HCT116 (cell line): ENCODE results near the gene CHL1. TPM values are rescaled to one million over a fixed set of nuclear protein-coding genes. Genes with fewer than 3 reads are reported as not detected.

Experiments
- ATAC-seq: fragments of 200-7000 bp; cut with Tn5 transposase; 2 replicates; pipeline ENCODE4 v1.9.1; 2020; ENCODE audit warnings: mild to moderate bottlenecking, moderate library complexity
- BruUV-seq: library from RNA; stranded (reverse); fragments of 400-500 nt; replicated peaks from 2 replicates; lab custom pipeline; 2021; lab: Mats Ljungman, UMichigan
- CTCF ChIA-PET: fragments of 300-600 bp; sonication (Branson Sonifier 250); formaldehyde crosslinking; loops from one replicate; lab custom pipeline; 2021; ENCODE audit warnings: antibody characterized with exemption; lab: Charles Lee
- POLR2A ChIA-PET: fragments of 300-600, 350-600 bp; sonication (Branson Sonifier 250); formaldehyde crosslinking; loops from one replicate; lab custom pipeline; 2021; ENCODE audit warnings: antibody characterized with exemption; lab: Charles Lee
- RAD21 ChIA-PET, 2 experiments: fragments of 300-600 bp; sonication (Branson Sonifier 250); formaldehyde crosslinking; loops; one replicate each; lab custom pipeline; 2023; ENCODE audit warnings: low total read pairs in 2 of 2; ENCODE audit not compliant: uncharacterized antibody in 2 of 2, unreplicated experiment in 2 of 2, low non-redundant PET in 1 of 2; lab: Charles Lee
- DNase-seq: peaks from one replicate; pipeline ENCODE4 v3.0.0-alpha.2; 2010; ENCODE audit warnings: low read depth, low spot score
- H2AFZ ChIP-seq: fragments of 200-600 bp; shearing (Covaris generic), sonication (generic); 2 replicates; pipeline ENCODE4 v1.6.1; 2017; ENCODE audit warnings: low read depth, mixed run types, mixed read lengths, antibody characterized with exemption, low read length; ENCODE audit not compliant: poor library complexity, severe bottlenecking
- H3K27ac ChIP-seq: 2 replicates; pipeline ENCODE4 v1.5.1; 2012; ENCODE audit warnings: low read depth, low read length
- H3K27me3 ChIP-seq: fragments of 200-600 bp; sonication (generic); 2 replicates; pipeline ENCODE4 v1.6.1; 2016; ENCODE audit warnings: mixed run types, low read length, mixed read lengths; ENCODE audit not compliant: insufficient read depth
- H3K36me3 ChIP-seq, 2 experiments: fragments of 200-500 bp in 1 of 2; fragments of 200-600 bp in 1 of 2; sonication (Bioruptor generic) in 1 of 2; sonication (generic) in 1 of 2; 2 replicates each; pipeline versions ENCODE4 v1.5.1 to v1.6.1; 2014 to 2016; ENCODE audit warnings: low read length in 2 of 2, inconsistent platforms in 1 of 2, mixed read lengths in 1 of 2, mixed run types in 1 of 2; ENCODE audit not compliant: insufficient read depth in 2 of 2, control insufficient read depth in 1 of 2
- H3K4me1 ChIP-seq, 2 experiments: fragments of 200-600 bp in 1 of 2; sonication (generic) in 1 of 2; 2 replicates each; pipeline versions ENCODE4 v1.5.1 to v1.6.1; 2012 to 2017; ENCODE audit warnings: low read length in 2 of 2, inconsistent platforms in 1 of 2, mild to moderate bottlenecking in 1 of 2, mixed read lengths in 1 of 2, mixed run types in 1 of 2, moderate library complexity in 1 of 2; ENCODE audit not compliant: insufficient read depth in 2 of 2, control insufficient read depth in 1 of 2
- H3K4me2 ChIP-seq: fragments of 200-600 bp; sonication (generic); 2 replicates; pipeline ENCODE4 v1.6.1; 2017; ENCODE audit warnings: mixed run types, low read length, mixed read lengths
- H3K4me3 ChIP-seq, 2 experiments: fragments of 200-600 bp in 1 of 2; sonication (generic) in 1 of 2; replicated peaks in 1 of 2; 2 replicates each; pipeline ENCODE4 v1.5.1; 2011 to 2016; ENCODE audit warnings: low read length in 2 of 2, control low read depth in 1 of 2, low read depth in 1 of 2, mild to moderate bottlenecking in 1 of 2, mixed read lengths in 1 of 2, mixed run types in 1 of 2
- H3K79me2 ChIP-seq: fragments of 200-600 bp; sonication (generic); 2 replicates; pipeline ENCODE4 v1.6.1; 2017; ENCODE audit warnings: mild to moderate bottlenecking, mixed run types, low read length, moderate library complexity, mixed read lengths; ENCODE audit not compliant: insufficient read depth
- H3K9ac ChIP-seq: fragments of 200-600 bp; sonication (generic); 2 replicates; pipeline ENCODE4 v1.6.1; 2016; ENCODE audit warnings: low read length, mixed read lengths
- H3K9me2 ChIP-seq: fragments of 200-600 bp; sonication (generic), shearing (Covaris generic); 2 replicates; pipeline ENCODE4 v1.6.1; 2017; ENCODE audit warnings: mixed run types, mild to moderate bottlenecking, moderate library complexity; ENCODE audit not compliant: insufficient read depth
- H3K9me3 ChIP-seq, 2 experiments: fragments of 200-500 bp in 1 of 2; fragments of 200-600 bp in 1 of 2; sonication (Bioruptor generic) in 1 of 2; sonication (generic) in 1 of 2; 2 replicates each; pipeline ENCODE4 v1.6.1; 2014 to 2017; ENCODE audit warnings: low read length in 2 of 2, mixed read lengths in 2 of 2, inconsistent platforms in 1 of 2, low read depth in 1 of 2, mild to moderate bottlenecking in 1 of 2, mixed run types in 1 of 2, moderate library complexity in 1 of 2; ENCODE audit not compliant: control insufficient read depth in 1 of 2, insufficient read depth in 1 of 2
- H4K20me1 ChIP-seq: fragments of 200-600 bp; sonication (generic), shearing (Covaris generic); 2 replicates; pipeline ENCODE4 v1.6.1; 2017; ENCODE audit warnings: mixed run types, mild to moderate bottlenecking, moderate library complexity; ENCODE audit not compliant: insufficient read depth
- CBX3 ChIP-seq: IDR thresholded peaks from 2 replicates; pipeline ENCODE4 v1.6.1; 2012; ENCODE audit warnings: low read depth
- ELF1 ChIP-seq: IDR thresholded peaks from 2 replicates; pipeline ENCODE4 v1.6.1; 2012; ENCODE audit warnings: low read depth, borderline replicate concordance
- EZH2phosphoT487 ChIP-seq: fragments of 200-600 bp; IDR thresholded peaks from 2 replicates; pipeline ENCODE4 v1.6.1; 2018; ENCODE audit warnings: antibody characterized with exemption, borderline replicate concordance
- JUND ChIP-seq: IDR thresholded peaks from 2 replicates; pipeline ENCODE4 v1.6.1; 2012
- MAX ChIP-seq: IDR thresholded peaks from 2 replicates; pipeline ENCODE4 v1.6.1; 2012
- POLR2A ChIP-seq: IDR thresholded peaks from 2 replicates; pipeline ENCODE4 v1.7.0; 2011; ENCODE audit warnings: borderline replicate concordance; ENCODE audit not compliant: insufficient read depth, insufficient read length; ENCODE audit errors: extremely low read depth
- POLR2AphosphoS5 ChIP-seq: IDR thresholded peaks from 2 replicates; pipeline ENCODE4 v1.6.1; 2011; ENCODE audit warnings: mild to moderate bottlenecking, low read depth, low read length, moderate library complexity
- RAD21 ChIP-seq: IDR thresholded peaks from 2 replicates; pipeline ENCODE4 v1.6.1; 2012; ENCODE audit warnings: low read depth, mild to moderate bottlenecking
- SIN3A ChIP-seq: IDR thresholded peaks from 2 replicates; pipeline ENCODE4 v1.6.1; 2012; ENCODE audit warnings: low read depth
- SP1 ChIP-seq: IDR thresholded peaks from 2 replicates; pipeline ENCODE4 v1.6.1; 2012; ENCODE audit warnings: low read depth
- SRF ChIP-seq: IDR thresholded peaks from 2 replicates; pipeline ENCODE4 v1.6.1; 2012; ENCODE audit warnings: low read depth
- TCF7L2 ChIP-seq: IDR thresholded peaks from 2 replicates; pipeline ENCODE4 v1.7.0; 2011; ENCODE audit warnings: borderline replicate concordance, inconsistent platforms; ENCODE audit not compliant: insufficient read depth, insufficient read length; ENCODE audit errors: extremely low read depth
- YY1 ChIP-seq: IDR thresholded peaks from 2 replicates; pipeline ENCODE4 v1.6.1; 2011; ENCODE audit warnings: low read length, low read depth, moderate library complexity, mild to moderate bottlenecking; ENCODE audit not compliant: insufficient replicate concordance; ENCODE audit errors: extremely low read depth
- ZFX ChIP-seq: fragments of 450-650 bp; IDR thresholded peaks from 2 replicates; pipeline ENCODE4 v1.6.1; 2017
- intact Hi-C: fragments of 100-400 bp; cut with micrococcal nuclease; formaldehyde crosslinking; loops from 2 replicates; pipeline ENCODE4 v1.10.0; 2022
- total RNA-seq: library from RNA; stranded (reverse); gene quantifications from one replicate; pipeline ENCODE4 v1.2.1, GENCODE V29; 2021; ENCODE audit not compliant: unreplicated experiment
- TF ChIP-seq, protein P1 (sequence below), 3 experiments: fragments of 200-600 bp in 1 of 3; sonication (generic) in 1 of 3; IDR thresholded peaks in 2 of 3; conservative IDR thresholded peaks in 1 of 3; 2 replicates each; pipeline ENCODE4 v1.5.1; 2012 to 2017; ENCODE audit warnings: low read depth in 2 of 3, low read length in 2 of 3, antibody characterized with exemption in 1 of 3, borderline replicate concordance in 1 of 3, control low read depth in 1 of 3, mild to moderate bottlenecking in 1 of 3, mixed read lengths in 1 of 3, mixed run types in 1 of 3, moderate library complexity in 1 of 3; ENCODE audit not compliant: insufficient read depth in 1 of 3

The CHL1 gene
- total RNA-seq, 1 experiment from 2014 or later: not detected

DNA sequence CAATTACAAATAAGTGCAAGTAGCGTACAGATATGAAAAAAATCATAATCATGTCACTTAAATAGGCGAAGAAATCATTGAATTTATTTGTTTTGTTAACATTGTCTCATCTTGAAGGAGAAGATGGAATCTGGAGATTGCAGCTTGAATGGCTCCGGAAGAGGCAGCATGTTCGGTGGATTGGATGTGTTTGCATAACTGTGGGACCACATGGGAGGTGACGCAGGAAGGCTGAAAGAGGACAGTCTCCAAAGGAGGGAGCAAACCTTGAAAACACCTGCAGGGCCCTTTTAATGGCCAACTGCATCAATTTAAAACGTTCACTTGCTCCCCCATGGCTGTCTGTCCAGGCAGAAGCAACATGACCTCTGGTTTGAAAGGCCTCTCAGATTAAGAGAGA is 61.3 kb downstream of the CHL1 start:
- POLR2A ChIA-PET: no interaction called here
- no peak overlapping the region for H3K27ac ChIP-seq

More for the DNA sequence above, 61.3 kb downstream of the CHL1 start:
- Histone ChIP-seq H3K36me3 (no peaks in the 10 kb centered on the region), H3K9me3 (peaks cover 5 to 10% of the 10 kb centered on the region in 2 experiments; a peak in 2 of 4 replicates), H3K27me3 (no peaks in the 10 kb centered on the region), H3K4me1 (no peaks in the 10 kb centered on the region), H3K4me2 (no peak overlapping the region), H3K4me3 (no peak overlapping the region), H2AFZ (no peak overlapping the region), H3K9ac (no peak overlapping the region), H3K9me2 (no peaks in the 10 kb centered on the region), H3K79me2 (no peaks in the 10 kb centered on the region), H4K20me1 (no peaks in the 10 kb centered on the region)
- intact Hi-C loops: no loop called here
- TF ChIP-seq SP1 (no peak), CBX3 (no peak), POLR2AphosphoS5 (no peak), EZH2phosphoT487 (no peak), RAD21 (no peak), YY1 (no peak), SRF (no peak), ELF1 (no peak), TCF7L2 (no peak), JUND (no peak), MAX (no peak), POLR2A (no peak), SIN3A (no peak), ZFX (no peak)
- TF ChIP-seq, protein P1, sequence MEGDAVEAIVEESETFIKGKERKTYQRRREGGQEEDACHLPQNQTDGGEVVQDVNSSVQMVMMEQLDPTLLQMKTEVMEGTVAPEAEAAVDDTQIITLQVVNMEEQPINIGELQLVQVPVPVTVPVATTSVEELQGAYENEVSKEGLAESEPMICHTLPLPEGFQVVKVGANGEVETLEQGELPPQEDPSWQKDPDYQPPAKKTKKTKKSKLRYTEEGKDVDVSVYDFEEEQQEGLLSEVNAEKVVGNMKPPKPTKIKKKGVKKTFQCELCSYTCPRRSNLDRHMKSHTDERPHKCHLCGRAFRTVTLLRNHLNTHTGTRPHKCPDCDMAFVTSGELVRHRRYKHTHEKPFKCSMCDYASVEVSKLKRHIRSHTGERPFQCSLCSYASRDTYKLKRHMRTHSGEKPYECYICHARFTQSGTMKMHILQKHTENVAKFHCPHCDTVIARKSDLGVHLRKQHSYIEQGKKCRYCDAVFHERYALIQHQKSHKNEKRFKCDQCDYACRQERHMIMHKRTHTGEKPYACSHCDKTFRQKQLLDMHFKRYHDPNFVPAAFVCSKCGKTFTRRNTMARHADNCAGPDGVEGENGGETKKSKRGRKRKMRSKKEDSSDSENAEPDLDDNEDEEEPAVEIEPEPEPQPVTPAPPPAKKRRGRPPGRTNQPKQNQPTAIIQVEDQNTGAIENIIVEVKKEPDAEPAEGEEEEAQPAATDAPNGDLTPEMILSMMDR (IDR thresholded peaks at IDR 0.05 in 2 of 3, conservative IDR thresholded peaks at IDR 0.05 in 1 of 3; ENCODE audit: borderline replicate concordance in 1 of 3, insufficient read depth in 1 of 3, low read depth in 2 of 3, low read length in 2 of 3): no peak
- BruUV-seq: no TSS peak
- CTCF ChIA-PET: no interaction called here
- DNase-seq (no peak), ATAC-seq (no peak)
- RAD21 ChIA-PET: no interaction called here
